Suprapubic skin (tissue), 4 donors: Measurements from ENCODE around the gene MED29.

ENCODE experiments used
- EP300 ChIP-seq: sonication (generic); formaldehyde crosslinking; IDR thresholded peaks from one replicate; pipeline ENCODE4 v1.6.1; 2017; ENCODE audit warnings: antibody characterized with exemption
- POLR2A ChIP-seq, 2 donors: fragments of 450-650 bp; IDR thresholded peaks; one replicate each; pipeline ENCODE4 v1.6.1; 2017; ENCODE audit warnings: antibody characterized with exemption in 2 of 2, mild to moderate bottlenecking in 2 of 2, moderate library complexity in 2 of 2
- POLR2AphosphoS5 ChIP-seq, 3 donors: sonication (generic); formaldehyde crosslinking; IDR thresholded peaks; one replicate each; pipeline ENCODE4 v1.6.1; 2017; ENCODE audit warnings: antibody characterized with exemption in 3 of 3
- TF ChIP-seq, protein P1 (sequence below), 2 donors: fragments of 200-600 bp in 1 of 2; fragments of 450-650 bp in 1 of 2; sonication (generic) in 1 of 2; IDR thresholded peaks; one replicate each; pipeline ENCODE4 v1.5.1; 2016 to 2019; ENCODE audit warnings: antibody characterized with exemption in 2 of 2, mild to moderate bottlenecking in 1 of 2, moderate library complexity in 1 of 2

DNA sequence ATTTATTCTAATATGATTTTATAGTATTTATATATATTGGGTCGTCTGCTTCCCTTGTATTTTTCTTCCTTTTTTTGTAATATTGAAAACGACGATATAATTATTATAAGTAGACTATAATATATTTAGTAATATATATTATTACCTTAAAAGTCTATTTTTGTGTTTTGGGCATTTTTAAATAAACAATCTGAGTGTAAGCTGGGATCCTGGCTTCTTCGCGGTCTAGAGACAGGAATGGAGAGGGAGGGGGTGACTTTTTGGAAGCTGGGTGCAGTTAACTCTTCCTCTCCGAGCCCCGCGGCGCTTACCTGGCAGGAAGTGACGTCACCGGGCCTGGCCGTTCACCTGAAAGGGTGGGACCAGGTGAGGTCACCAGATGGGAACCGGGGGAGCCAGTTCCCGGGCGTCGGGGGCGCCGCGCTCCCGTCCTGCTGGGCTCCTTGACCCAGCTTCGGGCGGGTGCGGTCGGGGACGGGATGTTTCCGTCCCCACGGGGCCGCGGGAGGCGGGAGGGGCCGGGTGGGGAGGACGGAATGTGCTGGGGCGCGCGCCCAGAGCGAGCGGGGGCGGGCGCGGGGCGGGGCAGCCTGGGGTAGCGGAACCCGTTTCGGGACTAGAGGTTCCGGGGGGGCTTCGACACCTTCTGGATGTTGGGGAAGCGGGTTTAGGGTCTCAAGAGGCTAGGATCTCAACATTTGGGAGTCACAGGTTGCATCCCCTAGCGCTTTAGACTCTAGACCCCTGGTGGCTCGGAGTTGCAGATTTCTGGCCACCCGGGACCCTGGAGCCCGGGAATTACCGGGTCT, 18.2 kb downstream of the MED29 start:
- TF ChIP-seq, protein P1, sequence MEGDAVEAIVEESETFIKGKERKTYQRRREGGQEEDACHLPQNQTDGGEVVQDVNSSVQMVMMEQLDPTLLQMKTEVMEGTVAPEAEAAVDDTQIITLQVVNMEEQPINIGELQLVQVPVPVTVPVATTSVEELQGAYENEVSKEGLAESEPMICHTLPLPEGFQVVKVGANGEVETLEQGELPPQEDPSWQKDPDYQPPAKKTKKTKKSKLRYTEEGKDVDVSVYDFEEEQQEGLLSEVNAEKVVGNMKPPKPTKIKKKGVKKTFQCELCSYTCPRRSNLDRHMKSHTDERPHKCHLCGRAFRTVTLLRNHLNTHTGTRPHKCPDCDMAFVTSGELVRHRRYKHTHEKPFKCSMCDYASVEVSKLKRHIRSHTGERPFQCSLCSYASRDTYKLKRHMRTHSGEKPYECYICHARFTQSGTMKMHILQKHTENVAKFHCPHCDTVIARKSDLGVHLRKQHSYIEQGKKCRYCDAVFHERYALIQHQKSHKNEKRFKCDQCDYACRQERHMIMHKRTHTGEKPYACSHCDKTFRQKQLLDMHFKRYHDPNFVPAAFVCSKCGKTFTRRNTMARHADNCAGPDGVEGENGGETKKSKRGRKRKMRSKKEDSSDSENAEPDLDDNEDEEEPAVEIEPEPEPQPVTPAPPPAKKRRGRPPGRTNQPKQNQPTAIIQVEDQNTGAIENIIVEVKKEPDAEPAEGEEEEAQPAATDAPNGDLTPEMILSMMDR (IDR thresholded peaks at IDR 0.05): no peak
- TF ChIP-seq POLR2A (IDR thresholded peaks at IDR 0.05) (peak; percentile 70 to 86), EP300 (peak; percentile 83), POLR2AphosphoS5 (IDR thresholded peaks at IDR 0.05) (peak; percentile 96 to 97 (median 97))
